Activated B cell treated with CpG ODN at 0.5 μM for 24 hours (primary cell): ENCODE results near the gene MRM2. TPM values are rescaled to one million over a fixed set of nuclear protein-coding genes. Genes with fewer than 3 reads are reported as not detected.

Experiments
- ATAC-seq: fragments of 200-7000 bp; cut with Tn5 transposase; one replicate; pipeline ENCODE4 v1.10.0; 2021; ENCODE audit warnings: low read depth, mild to moderate bottlenecking, moderate library complexity
- CTCF ChIA-PET: fragments of 350-600 bp; sonication (Branson Sonifier 250); formaldehyde crosslinking; loops from one replicate; lab custom pipeline; 2021; ENCODE audit warnings: antibody characterized with exemption; lab: Charles Lee
- POLR2A ChIA-PET: fragments of 350-600 bp; sonication (Branson Sonifier 250); formaldehyde crosslinking; loops from one replicate; lab custom pipeline; 2021; ENCODE audit warnings: antibody characterized with exemption; lab: Charles Lee
- DNase-seq: peaks from one replicate; pipeline ENCODE4 v3.0.0; 2022
- H3K27ac Mint-ChIP-seq: one replicate; pipeline ENCODE4 v1.8.0; 2020; ENCODE audit warnings: mixed read lengths
- H3K27me3 Mint-ChIP-seq: one replicate; pipeline ENCODE4 v1.8.0; 2021; ENCODE audit warnings: mixed read lengths
- H3K36me3 Mint-ChIP-seq: one replicate; pipeline ENCODE4 v1.8.0; 2021; ENCODE audit warnings: low read depth, mixed read lengths
- H3K4me1 Mint-ChIP-seq: one replicate; pipeline ENCODE4 v1.8.0; 2021; ENCODE audit warnings: mixed read lengths
- H3K4me3 Mint-ChIP-seq: one replicate; pipeline ENCODE4 v1.8.0; 2020; ENCODE audit warnings: mild to moderate bottlenecking, mixed read lengths
- H3K9me3 Mint-ChIP-seq: one replicate; pipeline ENCODE4 v1.8.0; 2020; ENCODE audit warnings: mixed read lengths
- CTCF ChIP-seq: fragments of 200-600 bp; IDR thresholded peaks from one replicate; pipeline ENCODE4 v1.8.0; 2022; ENCODE audit warnings: antibody characterized with exemption, mild to moderate bottlenecking
- intact Hi-C: fragments of 100-400 bp; cut with micrococcal nuclease; formaldehyde crosslinking; loops from one replicate; pipeline ENCODE4 v1.15.1; 2024
- total RNA-seq: library from RNA; stranded (reverse); gene quantifications from 2 replicates; pipeline ENCODE4 v1.2.3, GENCODE V29; 2022

MRM2 gene
- total RNA-seq, 1 donor from 2014 or later: 35.3 TPM

- no peaks in the 10 kb centered on the region for H3K27me3 Mint-ChIP-seq
- intact Hi-C loops: no loop called here
- POLR2A ChIA-PET: no interaction called here
- H3K36me3 Mint-ChIP-seq: peaks cover 67% of the 10 kb centered on the region
- DNase-seq (no peak), ATAC-seq (no peak)
- TF ChIP-seq CTCF: no peak
- no peak overlapping the region for H3K4me3 Mint-ChIP-seq
- CTCF ChIA-PET: no interaction called here
- no peaks in the 10 kb centered on the region for H3K9me3 Mint-ChIP-seq
- H3K27ac Mint-ChIP-seq: no peak overlapping the region
- peaks cover 31% of the 10 kb centered on the region for H3K4me1 Mint-ChIP-seq
These were observed 12.6 kb upstream of the MRM2 start for GRCh38 chr7:2254429-2255144.

DNA sequence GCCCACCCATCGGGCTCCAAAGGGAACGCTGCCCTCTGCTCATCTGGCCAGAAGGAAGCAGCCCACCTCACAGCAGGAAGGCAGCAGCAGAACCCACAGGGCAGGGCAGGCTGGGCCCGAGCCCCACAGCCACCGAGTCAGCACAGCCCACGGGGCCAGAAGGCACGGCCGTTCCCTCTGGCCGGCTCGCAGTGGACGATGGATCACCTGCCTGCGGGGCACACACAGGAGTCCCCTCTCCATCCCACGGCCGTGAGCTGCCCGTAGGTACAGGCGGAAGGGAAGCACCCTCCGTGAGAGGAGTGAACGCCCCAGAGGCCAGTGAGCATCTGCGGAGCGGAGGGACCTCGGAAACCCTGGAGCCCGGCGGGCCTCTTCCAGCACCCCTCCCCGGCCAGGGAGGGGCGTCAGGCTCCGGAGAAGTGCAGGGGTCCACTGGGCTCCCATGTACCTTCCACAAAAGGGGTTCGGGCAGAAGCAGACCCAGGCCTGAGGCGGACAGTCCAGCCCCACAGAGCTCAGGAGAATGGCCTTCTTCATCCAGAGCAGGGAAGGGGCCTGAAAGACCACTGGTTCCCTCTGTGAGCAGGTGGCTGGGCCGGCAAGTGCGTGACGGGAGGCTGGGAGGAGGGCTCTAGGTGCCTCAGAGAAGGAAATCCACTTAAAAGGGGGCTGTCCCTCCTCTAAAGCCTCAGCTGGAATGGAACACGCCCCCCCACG lies 11.7 kb upstream of the MRM2 start:
- peaks cover 31% of the 10 kb centered on the region for H3K4me1 Mint-ChIP-seq
- H3K9me3 Mint-ChIP-seq: no peaks in the 10 kb centered on the region
- H3K27ac Mint-ChIP-seq: no peak overlapping the region
- ATAC-seq (no peak), DNase-seq (no peak)
- intact Hi-C loops: no loop called here
- peaks cover 59% of the 10 kb centered on the region for H3K36me3 Mint-ChIP-seq
- ChIA-PET CTCF (no interaction called here), POLR2A (interaction anchor here (1.0 kb wide), 1 partner anchor 9 kb away, joined by 3 read pairs; no protein-coding TSS in a partner anchor)
- no peak for TF ChIP-seq CTCF
- no peaks in the 10 kb centered on the region for H3K27me3 Mint-ChIP-seq
- no peak overlapping the region for H3K4me3 Mint-ChIP-seq

GRCh38 chr7:2253021-2253420 lies 11.0 kb upstream of the MRM2 start:
- H3K27me3 Mint-ChIP-seq: no peaks in the 10 kb centered on the region
- H3K4me1 Mint-ChIP-seq: peaks cover 35% of the 10 kb centered on the region
- ChIA-PET CTCF (no interaction called here), POLR2A (interaction anchor here (1.0 kb wide), 1 partner anchor 8 kb away, joined by 3 read pairs; no protein-coding TSS in a partner anchor)
- DNase-seq (no peak), ATAC-seq (no peak)
- intact Hi-C loops: no loop called here
- no peaks in the 10 kb centered on the region for H3K9me3 Mint-ChIP-seq
- TF ChIP-seq CTCF: no peak
- no peak overlapping the region for H3K27ac Mint-ChIP-seq
- no peak overlapping the region for H3K4me3 Mint-ChIP-seq
- H3K36me3 Mint-ChIP-seq: peaks cover 55% of the 10 kb centered on the region

DNA sequence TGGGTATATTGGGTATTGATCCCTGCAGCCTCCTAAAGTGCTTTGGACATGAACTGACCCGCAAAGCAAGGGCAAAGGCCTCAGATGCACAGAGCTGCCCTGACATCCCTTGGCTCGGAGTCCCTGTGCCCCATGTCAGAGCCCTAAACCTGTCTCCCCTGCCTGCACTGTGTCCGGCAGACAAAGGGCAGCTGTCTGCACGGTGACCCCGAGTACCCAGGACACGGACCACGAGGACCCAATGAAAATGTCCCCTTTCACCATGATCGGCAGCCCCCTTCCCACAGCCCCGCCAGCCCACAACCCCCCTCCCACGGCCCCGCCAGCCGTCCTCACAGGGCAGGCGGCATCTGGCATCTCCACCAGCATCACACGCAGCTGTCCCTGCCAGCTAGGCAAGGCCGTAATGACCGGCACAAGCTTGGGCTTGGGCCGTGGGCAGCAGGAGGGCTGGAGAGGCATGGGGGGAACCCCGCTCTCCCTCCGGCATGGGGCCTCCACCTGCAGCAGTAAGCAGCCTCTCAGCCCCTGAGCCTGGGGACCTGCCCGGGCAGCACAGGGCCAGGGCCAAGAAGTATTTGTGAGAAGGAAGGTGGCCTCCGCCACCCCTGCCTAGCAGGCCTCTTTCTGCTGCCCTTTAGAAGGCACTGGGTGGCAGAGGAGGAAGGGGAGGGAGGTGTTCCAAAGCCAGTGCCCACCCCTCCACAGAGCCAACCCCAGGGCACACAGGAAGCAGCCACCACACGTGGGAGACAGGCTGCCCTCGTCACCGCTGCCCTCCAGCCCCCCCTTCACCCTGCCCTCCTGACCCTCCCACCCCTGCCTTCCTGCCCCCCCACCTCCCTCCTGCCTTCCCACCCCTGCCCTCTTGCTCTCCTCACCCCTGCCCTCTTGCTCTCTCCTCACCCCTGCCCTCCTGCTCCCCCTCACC lies 10.1 kb upstream of the MRM2 start:
- POLR2A ChIA-PET: interaction anchor here (0.5 to 1.4 kb wide), 4 partner anchors 7 to 102 kb away, joined by 3 to 6 read pairs (median 3); partner anchors contain the start of gene EIF3B

More for the DNA sequence above, 10.1 kb upstream of the MRM2 start:
- ATAC-seq: peak; percentile 18
- DNase-seq: no peak
- CTCF ChIA-PET: no interaction called here
- Mint-ChIP-seq H3K4me1 (peaks cover 38% of the 10 kb centered on the region), H3K9me3 (no peaks in the 10 kb centered on the region), H3K36me3 (peaks cover 49% of the 10 kb centered on the region), H3K27ac (peak overlapping the region; percentile 20), H3K27me3 (no peaks in the 10 kb centered on the region), H3K4me3 (no peak overlapping the region)
- TF ChIP-seq CTCF: no peak
- intact Hi-C loops: no loop called here
